Measurements from ENCODE around the gene AHDC1. TPM values are rescaled to one million over a fixed set of nuclear protein-coding genes. Genes with fewer than 3 reads are reported as not detected.

The AHDC1 gene
- total RNA-seq, 2 experiments from 2014 or later: 26.3 to 27.6 TPM

DNA sequence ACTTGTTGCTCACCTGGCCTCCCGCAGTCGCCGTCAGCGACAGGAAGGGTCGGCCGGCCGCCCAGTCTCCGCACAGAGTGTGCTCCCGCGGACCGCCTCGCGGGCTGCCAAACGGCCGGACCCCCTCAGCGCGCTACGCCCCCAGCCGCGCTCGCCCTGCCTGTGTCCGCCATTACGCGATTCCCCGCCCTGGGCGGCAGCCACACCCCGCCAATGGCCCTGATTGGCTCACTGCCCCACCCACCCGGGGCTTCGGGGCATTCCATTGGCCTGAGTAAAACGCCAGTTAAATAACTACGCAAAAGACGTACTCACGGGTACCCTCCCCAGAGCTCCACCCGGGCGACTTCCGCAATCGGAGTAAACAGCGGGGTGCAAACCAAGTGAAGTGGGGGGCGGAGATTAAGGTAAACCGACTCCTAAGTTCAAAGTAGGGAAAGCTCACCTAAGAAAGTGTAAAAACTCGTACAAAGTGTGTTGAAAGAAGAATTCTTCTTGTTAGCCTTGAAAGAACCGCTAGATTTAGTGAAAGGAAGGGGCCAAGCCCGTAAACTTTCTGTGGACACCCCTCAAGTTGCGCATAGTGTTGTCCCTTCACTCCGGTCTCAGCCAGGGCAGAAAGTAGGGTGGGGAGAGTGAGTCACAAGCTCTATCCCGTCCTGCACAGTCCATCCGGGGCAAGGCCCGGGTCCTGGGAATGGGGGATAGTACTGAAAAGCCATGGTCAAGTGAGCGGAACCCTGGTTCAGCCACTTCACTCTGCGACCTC, 113.8 kb downstream of the AHDC1 start, which contains the start of gene WASF2:
Gene WASF2, minus strand, starts transcription at position 195 of the 769 bp plus-strand sequence. CDS start 61,277 bp downstream, outside the sequence.
- Mint-ChIP-seq H3K36me3 (ENCODE audit: low read depth) (peaks cover 5% of the 10 kb centered on the region), H3K27ac (peak within 1 kb of the TSS; percentile 100), H3K4me1 (ENCODE audit: low read depth) (peaks cover 28% of the 10 kb centered on the region), H3K4me3 (peak within 1 kb of the TSS; percentile 99), H3K27me3 (no peaks in the 10 kb centered on the region), H3K9me3 (no peaks in the 10 kb centered on the region)
- no peak for TF ChIP-seq CTCF (IDR thresholded peaks at IDR 0.05)
- intact Hi-C loops (cut with micrococcal nuclease): loop anchor here (5.0 kb wide), 2 partner anchors 32 to 53 kb away; no protein-coding TSS in a partner anchor
- ATAC-seq: peak; percentile 96
- ChIA-PET CTCF (interaction anchor here (0.9 to 2.6 kb wide), 12 partner anchors 26 to 133 kb away, joined by 3 to 16 read pairs (median 4); no protein-coding TSS in a partner anchor), POLR2A (interaction anchor here (0.5 to 2.6 kb wide), 22 partner anchors 9 to 562 kb away, joined by 3 to 13 read pairs (median 4); no protein-coding TSS in a partner anchor)
- DNase-seq: peak; percentile 98

- ChIA-PET POLR2A (interaction anchor here (0.5 to 2.6 kb wide), 18 partner anchors 8 to 563 kb away, joined by 3 to 13 read pairs (median 4); no protein-coding TSS in a partner anchor), CTCF (interaction anchor here (0.9 to 2.6 kb wide), 12 partner anchors 27 to 132 kb away, joined by 3 to 16 read pairs (median 4); no protein-coding TSS in a partner anchor)
- Mint-ChIP-seq H3K27me3 (no peaks in the 10 kb centered on the region), H3K9me3 (no peaks in the 10 kb centered on the region), H3K4me3 (peak overlapping the region; percentile 99), H3K36me3 (ENCODE audit: low read depth) (peaks cover 5% of the 10 kb centered on the region), H3K27ac (peak overlapping the region; percentile 100), H3K4me1 (ENCODE audit: low read depth) (peaks cover 28% of the 10 kb centered on the region)
- TF ChIP-seq CTCF (IDR thresholded peaks at IDR 0.05): no peak
- DNase-seq (peak; percentile 32), ATAC-seq (peak; percentile 5)
- intact Hi-C loops (cut with micrococcal nuclease): loop anchor here (5.0 kb wide), 1 partner anchor 33 kb away; no protein-coding TSS in a partner anchor
Measured at GRCh38 chr1:27489501-27489972, 114.4 kb downstream of the AHDC1 start.

DNA sequence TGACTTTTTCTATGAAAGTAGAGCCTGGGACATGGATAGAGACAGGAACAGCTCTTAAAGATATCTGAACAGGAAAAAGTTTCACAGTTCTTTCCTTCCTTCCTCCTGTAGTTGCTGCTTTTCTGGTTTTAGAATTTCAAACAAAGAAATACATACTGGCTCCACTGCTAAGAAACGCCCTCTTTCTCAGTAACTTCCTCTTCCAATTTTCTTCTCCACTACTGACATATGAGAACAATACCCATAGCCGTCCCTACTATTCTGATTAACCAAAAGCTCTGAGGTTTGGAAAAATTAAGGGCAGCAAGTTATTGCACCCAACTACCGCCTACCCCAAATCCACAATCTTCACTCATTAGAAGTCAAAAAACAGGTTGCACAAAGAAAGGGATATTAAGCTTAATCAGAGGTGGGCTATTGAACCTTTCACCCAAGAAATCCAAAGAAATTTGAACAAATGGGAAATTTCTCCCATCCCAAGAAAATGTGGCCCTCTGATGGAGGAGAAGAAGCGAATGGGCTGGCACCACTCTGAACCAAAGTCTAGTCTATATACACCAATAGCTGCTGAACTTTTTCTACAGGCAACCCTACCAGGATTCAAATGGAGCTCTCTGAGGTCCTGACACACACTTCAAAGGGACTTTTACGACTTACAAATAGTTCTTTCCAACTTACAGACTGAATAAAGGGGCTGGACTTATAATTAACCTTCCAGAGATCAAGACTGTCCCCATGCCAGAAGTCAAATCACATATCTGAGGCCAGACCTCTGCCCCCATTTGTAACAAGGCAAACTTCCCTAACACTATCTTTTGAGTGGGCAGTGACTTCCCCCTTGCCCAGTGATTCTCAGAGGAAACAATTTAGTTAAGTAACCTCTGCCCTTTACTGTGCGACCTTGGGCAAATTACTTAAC, 115.7 kb downstream of the AHDC1 start:
- DNase-seq (peak; percentile 28), ATAC-seq (no peak)
- no peaks in the 10 kb centered on the region for H3K27me3 Mint-ChIP-seq
- no peaks in the 10 kb centered on the region for H3K9me3 Mint-ChIP-seq
- peak overlapping the region; percentile 99 for H3K4me3 Mint-ChIP-seq
- no peak for TF ChIP-seq CTCF (IDR thresholded peaks at IDR 0.05)
- ChIA-PET CTCF (interaction anchor here (0.9 to 1.6 kb wide), 11 partner anchors 12 to 181 kb away, joined by 3 to 7 read pairs (median 3); no protein-coding TSS in a partner anchor), POLR2A (interaction anchor here (0.8 to 1.0 kb wide), 2 partner anchors 33 to 409 kb away, joined by 3 read pairs; no protein-coding TSS in a partner anchor)
- H3K36me3 Mint-ChIP-seq (ENCODE audit: low read depth): peaks cover 10% of the 10 kb centered on the region
- H3K4me1 Mint-ChIP-seq (ENCODE audit: low read depth): peaks cover 37% of the 10 kb centered on the region
- intact Hi-C loops (cut with micrococcal nuclease): loop anchor here (5.0 kb wide), 1 partner anchor 34 kb away; no protein-coding TSS in a partner anchor
- peak overlapping the region; percentile 100 for H3K27ac Mint-ChIP-seq

DNA sequence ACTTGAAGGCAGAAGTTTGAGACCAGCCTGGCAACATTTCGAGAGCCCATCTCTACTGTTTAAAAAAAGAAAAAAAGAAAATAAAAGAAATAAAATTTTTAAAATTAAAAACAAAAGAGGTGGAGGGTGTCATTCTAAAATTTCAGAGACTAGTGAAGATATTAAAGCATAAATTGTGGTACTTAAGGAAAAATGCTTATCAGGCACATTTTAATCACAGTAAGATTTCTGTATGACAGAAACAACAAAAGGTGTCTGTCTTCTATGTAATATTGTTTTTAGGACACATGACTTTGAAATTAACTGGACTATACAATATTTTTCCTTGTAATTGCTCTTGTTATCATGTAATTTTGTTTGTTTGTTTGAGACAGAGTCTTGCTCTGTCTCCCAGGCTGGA, 118.6 kb downstream of the AHDC1 start:
- H3K4me1 Mint-ChIP-seq (ENCODE audit: low read depth): peaks cover 36% of the 10 kb centered on the region
- H3K9me3 Mint-ChIP-seq: no peaks in the 10 kb centered on the region
- DNase-seq (no peak), ATAC-seq (no peak)
- ChIA-PET POLR2A (no interaction called here), CTCF (no interaction called here)
- H3K27me3 Mint-ChIP-seq: no peaks in the 10 kb centered on the region
- no peak for TF ChIP-seq CTCF (IDR thresholded peaks at IDR 0.05)
- intact Hi-C loops (cut with micrococcal nuclease): loop anchor here (5.0 kb wide), 1 partner anchor 37 kb away; no protein-coding TSS in a partner anchor
- H3K4me3 Mint-ChIP-seq: no peak overlapping the region
- peaks cover 16% of the 10 kb centered on the region for H3K36me3 Mint-ChIP-seq (ENCODE audit: low read depth)
- H3K27ac Mint-ChIP-seq: no peak overlapping the region

Other genes starting within 250 kb of the AHDC1 start
- 1 to 10 TPM; 8.3 to 9.5 TPM for gene MAP3K6, start 237.2 kb downstream of the AHDC1 start, total RNA-seq
- not detected for gene FCN3, start 229.3 kb downstream of the AHDC1 start, total RNA-seq
- gene CD164L2, start 220.8 kb downstream of the AHDC1 start, total RNA-seq: not detected
- 1 to 10 TPM; 1.1 to 1.7 TPM for gene GPR3, start 211.5 kb downstream of the AHDC1 start, total RNA-seq
- 100 to 1,000 TPM; 108 to 111 TPM for gene WASF2, start 114.0 kb downstream of the AHDC1 start, total RNA-seq
- gene FGR, start 31.0 kb upstream of the AHDC1 start, total RNA-seq: under 1 TPM; 0.51 to 0.56 TPM
- gene IFI6, start 68.0 kb upstream of the AHDC1 start, total RNA-seq: 10 to 100 TPM; 31.6 to 32.1 TPM
- 1 to 10 TPM; 6.9 to 7.9 TPM for gene FAM76A, start 121.8 kb upstream of the AHDC1 start, total RNA-seq
- gene STX12, start 169.1 kb upstream of the AHDC1 start, total RNA-seq: 10 to 100 TPM; 19.4 to 22.1 TPM
- gene PPP1R8, start 226.6 kb upstream of the AHDC1 start, total RNA-seq: 10 to 100 TPM; 50.2 to 54.4 TPM

Measured in activated CD8-positive, alpha-beta T cell treated with anti-CD3 and anti-CD28 coated beads for 36 hours (primary cell).